Measurements from ENCODE around the gene TGIF1. TPM values are rescaled to one million over a fixed set of nuclear protein-coding genes. Genes with fewer than 3 reads are reported as not detected.

The TGIF1 gene
- total RNA-seq, 8 experiments from 2014 or later: 22.8 to 106 (median 50.1) TPM

DNA sequence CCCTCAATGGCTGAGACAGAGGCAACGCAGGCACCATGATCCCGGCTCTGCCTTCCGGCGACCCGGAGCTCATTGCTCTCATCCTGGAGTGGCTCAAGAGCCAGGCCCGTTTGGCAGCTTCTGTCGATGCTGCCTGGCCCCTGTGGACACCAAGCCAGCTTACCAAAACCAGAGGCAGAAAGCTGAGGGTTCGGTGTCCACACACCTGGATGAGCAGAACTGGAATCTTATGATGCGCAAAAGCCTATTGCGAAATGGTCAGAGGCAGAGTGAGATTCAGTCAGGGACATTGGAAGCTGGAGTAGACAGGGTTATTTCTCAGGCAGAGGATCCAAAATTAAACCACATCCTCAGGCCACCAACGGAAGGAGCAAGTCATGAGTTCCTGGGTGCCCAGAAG, 34.9 kb upstream of the TGIF1 start:
- in situ Hi-C loops (cut with MboI; ENCODE audit: low pct_unique_long_range_greater_than_20kb in 2 of 9, low sequenced_read_pairs in 9 of 9, unreplicated experiment in 9 of 9): no loop called here
- Histone ChIP-seq H3K4me1 (replicated peaks in 1 of 2) (no peaks in the 10 kb centered on the region), H3K27ac (no peak overlapping the region), H3K4me3 (no peak overlapping the region)
- ATAC-seq (replicated peaks in 6 of 8): no peak
- 30 to 100% (median 85%) methylated on average over 1 to 5 of the region's 11 CpGs; no CpG with 5 or more reads in 2 of the 10 experiments for WGBS, 10 experiments

DNA sequence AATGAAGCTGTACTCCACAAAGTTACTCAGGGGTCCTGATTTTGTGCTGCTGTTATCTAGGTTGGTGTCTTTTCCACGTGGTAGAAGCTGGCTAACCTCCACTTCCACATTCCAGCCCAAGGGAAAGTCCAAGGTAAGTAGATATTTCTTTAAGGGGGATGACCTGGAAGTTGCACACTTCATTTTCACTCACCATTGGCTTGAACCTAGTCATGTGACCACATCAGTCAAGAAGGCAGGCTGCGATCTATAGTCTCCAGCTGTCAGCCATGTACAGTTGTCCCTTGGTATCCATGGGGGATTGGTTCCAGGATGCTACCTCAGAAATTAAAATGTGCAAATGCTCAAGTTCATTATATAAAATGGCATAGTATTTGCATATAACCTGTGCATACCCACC, 31.9 kb upstream of the TGIF1 start:
- H3K4me1 ChIP-seq (replicated peaks in 1 of 2): no peaks in the 10 kb centered on the region
- in situ Hi-C loops (cut with MboI; ENCODE audit: low pct_unique_long_range_greater_than_20kb in 2 of 9, low sequenced_read_pairs in 9 of 9, unreplicated experiment in 9 of 9): no loop called here
- H3K4me3 ChIP-seq: no peak overlapping the region
- ATAC-seq (replicated peaks in 6 of 8): no peak
- H3K27ac ChIP-seq: no peak overlapping the region
- 40 to 100% (median 86%) methylated on average over 1 to 2 of the region's 2 CpGs for WGBS, 10 experiments

DNA sequence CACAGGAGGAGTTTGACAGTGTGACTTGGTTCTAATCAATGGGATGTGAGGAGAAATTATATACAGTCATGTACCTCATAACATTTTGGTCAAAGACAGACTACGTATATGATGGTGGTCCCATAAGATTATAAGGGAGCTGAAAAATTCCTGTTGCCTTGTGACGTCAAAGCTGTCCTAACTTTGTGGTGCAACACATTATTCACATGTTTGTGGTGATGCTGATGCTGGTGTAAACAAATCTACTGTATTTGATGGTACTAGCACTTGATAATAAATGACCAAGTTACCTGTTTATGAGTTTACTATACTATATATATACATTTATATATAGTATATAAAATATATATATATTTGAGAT, 29.1 kb upstream of the TGIF1 start:
- WGBS, 10 experiments: 51 to 100% (median 95%) methylated on average over 1 to 2 of the region's 2 CpGs; no CpG with 5 or more reads in 2 of the 10 experiments
- no peaks in the 10 kb centered on the region for H3K4me1 ChIP-seq (replicated peaks in 1 of 2)
- no peak overlapping the region for H3K4me3 ChIP-seq
- no peak for ATAC-seq (replicated peaks in 6 of 8)
- in situ Hi-C loops (cut with MboI; ENCODE audit: low pct_unique_long_range_greater_than_20kb in 2 of 9, low sequenced_read_pairs in 9 of 9, unreplicated experiment in 9 of 9): no loop called here
- H3K27ac ChIP-seq: no peak overlapping the region

DNA sequence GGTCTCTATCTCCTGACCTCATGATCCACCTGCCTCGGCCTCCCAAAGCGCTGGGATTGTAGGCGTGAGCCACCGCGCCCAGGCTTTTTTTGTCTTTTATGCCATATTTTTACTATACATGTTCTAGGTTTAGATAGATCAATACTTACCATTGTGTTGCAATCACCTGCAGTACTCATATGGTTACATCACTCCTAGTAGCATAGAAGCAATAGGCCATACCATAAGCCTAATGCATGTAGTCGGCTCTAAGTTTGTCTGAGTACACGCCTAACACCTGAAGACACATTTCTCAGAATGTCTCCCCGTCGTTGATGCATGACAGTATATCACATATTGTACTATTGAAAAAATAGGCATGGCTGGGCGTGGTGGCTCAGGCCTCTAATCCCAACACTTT, 27.1 kb upstream of the TGIF1 start:
- no peak overlapping the region for H3K4me3 ChIP-seq
- no peak overlapping the region for H3K27ac ChIP-seq
- 58 to 100% (median 98%) methylated on average over 1 to 10 of the region's 10 CpGs; no CpG with 5 or more reads in 3 of the 10 experiments for WGBS, 10 experiments
- in situ Hi-C loops (cut with MboI; ENCODE audit: low pct_unique_long_range_greater_than_20kb in 2 of 9, low sequenced_read_pairs in 9 of 9, unreplicated experiment in 9 of 9): no loop called here
- no peak for ATAC-seq (replicated peaks in 6 of 8)
- H3K4me1 ChIP-seq (replicated peaks in 1 of 2): no peaks in the 10 kb centered on the region

DNA sequence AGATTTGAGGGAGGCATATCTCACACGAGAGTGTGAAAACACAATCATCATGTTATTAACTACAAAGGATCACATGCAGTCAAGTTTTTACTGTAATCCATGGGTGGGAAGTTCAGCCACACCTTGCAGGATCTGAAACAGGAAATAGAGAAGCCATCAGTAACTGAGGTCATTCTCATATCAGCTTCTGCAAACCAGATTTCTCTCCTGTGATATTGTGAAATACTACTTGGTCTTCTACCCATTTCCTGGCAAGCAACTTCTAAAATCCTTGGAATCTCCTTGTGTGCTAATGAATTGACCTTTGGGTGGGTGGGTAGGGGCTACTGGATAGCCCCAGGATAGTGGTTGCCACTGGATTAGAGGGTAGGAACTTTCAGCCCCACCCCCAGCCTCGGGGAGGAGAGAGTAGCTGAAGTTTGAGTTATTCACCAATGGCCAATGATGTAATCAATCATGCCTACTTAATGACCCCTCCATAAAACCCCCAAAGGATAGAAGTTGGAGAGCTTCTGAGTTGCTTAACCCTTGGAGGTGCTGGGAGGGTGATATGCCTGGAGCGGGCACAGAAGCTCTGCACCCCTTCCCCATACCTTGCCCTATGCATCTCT, 25.6 kb upstream of the TGIF1 start:
- 0 to 100% (median 60%) methylated on average over 1 to 3 of the region's 3 CpGs; no CpG with 5 or more reads in 3 of the 10 experiments for WGBS, 10 experiments
- peak in 3 of 8 experiments; percentile 33 to 70 (median 53) for ATAC-seq (replicated peaks in 6 of 8)
- Histone ChIP-seq H3K4me1 (replicated peaks in 1 of 2) (no peaks in the 10 kb centered on the region), H3K4me3 (no peak overlapping the region), H3K27ac (no peak overlapping the region)
- in situ Hi-C loops (cut with MboI; ENCODE audit: low pct_unique_long_range_greater_than_20kb in 2 of 9, low sequenced_read_pairs in 9 of 9, unreplicated experiment in 9 of 9): no loop called here

DNA sequence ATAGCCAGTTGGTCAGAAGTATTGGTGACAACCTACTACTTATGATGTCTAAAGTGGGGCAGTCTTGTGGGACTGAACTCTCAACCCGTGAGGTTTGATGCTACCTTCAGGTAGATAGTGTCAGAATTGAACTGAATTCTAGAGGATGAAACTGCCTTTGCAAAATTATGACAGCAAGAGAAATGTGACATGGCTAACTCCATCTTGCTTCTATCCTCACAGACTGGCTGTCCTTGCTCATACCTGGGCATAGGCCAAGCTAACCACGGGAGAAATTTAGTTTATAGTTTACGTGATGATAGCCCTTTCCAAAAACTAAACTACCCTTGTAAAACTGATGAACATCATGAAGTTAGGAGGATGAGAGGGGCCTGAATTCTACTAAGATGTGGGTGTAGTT, 24.9 kb upstream of the TGIF1 start:
- 63 to 100% (median 90%) methylated on average over 1 to 3 of the region's 3 CpGs; no CpG with 5 or more reads in 5 of the 10 experiments for WGBS, 10 experiments
- Histone ChIP-seq H3K27ac (no peak overlapping the region), H3K4me3 (no peak overlapping the region), H3K4me1 (replicated peaks in 1 of 2) (no peaks in the 10 kb centered on the region)
- no peak for ATAC-seq (replicated peaks in 6 of 8)
- in situ Hi-C loops (cut with MboI; ENCODE audit: low pct_unique_long_range_greater_than_20kb in 2 of 9, low sequenced_read_pairs in 9 of 9, unreplicated experiment in 9 of 9): loop anchor here in 2 of 9 experiments (25.0 kb wide), 1 partner anchor 138 kb away; no protein-coding TSS in a partner anchor

DNA sequence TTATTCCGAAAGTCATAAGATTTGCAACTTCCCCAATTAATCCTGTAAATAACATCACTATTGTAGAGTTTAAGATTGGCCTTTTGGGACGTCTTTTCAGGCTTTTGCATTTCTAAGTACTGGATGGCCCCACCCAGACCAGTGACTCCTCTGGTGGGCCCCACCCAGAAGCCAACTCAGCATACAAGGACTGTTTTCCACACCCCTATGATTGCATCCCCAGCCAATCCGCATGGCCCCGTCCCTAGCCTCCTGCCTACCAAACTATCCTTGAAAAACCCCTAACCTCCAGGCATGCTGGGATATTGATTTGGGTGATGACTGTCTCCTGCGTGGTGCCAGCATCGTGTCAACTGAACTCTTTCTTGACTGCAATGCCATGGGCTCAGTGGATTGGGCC, 24.5 kb upstream of the TGIF1 start:
- 7 to 100% (median 60%) methylated on average over 1 to 3 of the region's 6 CpGs; no CpG with 5 or more reads in 5 of the 10 experiments for WGBS, 10 experiments
- in situ Hi-C loops (cut with MboI; ENCODE audit: low pct_unique_long_range_greater_than_20kb in 2 of 9, low sequenced_read_pairs in 9 of 9, unreplicated experiment in 9 of 9): loop anchor here in 2 of 9 experiments (25.0 kb wide), 1 partner anchor 138 kb away; no protein-coding TSS in a partner anchor
- ATAC-seq (replicated peaks in 6 of 8): peak in 3 of 8 experiments; percentile 83 to 97 (median 95)

DNA sequence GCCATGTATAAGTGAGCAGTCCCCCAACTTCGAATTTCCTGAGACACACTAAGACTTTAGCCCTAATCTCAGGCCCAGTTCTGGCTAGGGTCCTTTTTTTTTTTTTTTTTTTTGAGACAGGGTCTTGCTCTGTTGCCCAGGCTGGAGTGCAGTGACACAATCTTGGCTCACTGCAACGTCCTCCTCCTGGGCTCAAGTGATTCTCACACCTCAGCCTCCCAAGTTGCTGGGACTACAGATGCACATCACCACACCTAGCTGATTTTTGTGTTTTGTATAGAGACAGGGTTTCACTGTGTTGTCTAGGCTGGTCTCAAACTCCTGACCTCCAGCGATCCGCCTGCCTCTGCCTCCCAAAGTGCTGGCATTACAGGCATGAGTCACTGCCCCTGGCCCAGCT, 23.9 kb upstream of the TGIF1 start:
- Histone ChIP-seq H3K4me3 (no peak overlapping the region), H3K27ac (no peak overlapping the region), H3K4me1 (replicated peaks in 1 of 2) (no peaks in the 10 kb centered on the region)
- WGBS, 10 experiments: 42 to 90% (median 81%) methylated on average over 1 to 4 of the region's 4 CpGs; no CpG with 5 or more reads in 4 of the 10 experiments
- ATAC-seq (replicated peaks in 6 of 8): no peak
- in situ Hi-C loops (cut with MboI; ENCODE audit: low pct_unique_long_range_greater_than_20kb in 2 of 9, low sequenced_read_pairs in 9 of 9, unreplicated experiment in 9 of 9): loop anchor here in 2 of 9 experiments (25.0 kb wide), 1 partner anchor 139 kb away; no protein-coding TSS in a partner anchor

More for the DNA sequence above, 24.5 kb upstream of the TGIF1 start:
- H3K4me1 ChIP-seq (replicated peaks in 1 of 2): no peaks in the 10 kb centered on the region
- H3K27ac ChIP-seq: no peak overlapping the region
- H3K4me3 ChIP-seq: no peak overlapping the region

DNA sequence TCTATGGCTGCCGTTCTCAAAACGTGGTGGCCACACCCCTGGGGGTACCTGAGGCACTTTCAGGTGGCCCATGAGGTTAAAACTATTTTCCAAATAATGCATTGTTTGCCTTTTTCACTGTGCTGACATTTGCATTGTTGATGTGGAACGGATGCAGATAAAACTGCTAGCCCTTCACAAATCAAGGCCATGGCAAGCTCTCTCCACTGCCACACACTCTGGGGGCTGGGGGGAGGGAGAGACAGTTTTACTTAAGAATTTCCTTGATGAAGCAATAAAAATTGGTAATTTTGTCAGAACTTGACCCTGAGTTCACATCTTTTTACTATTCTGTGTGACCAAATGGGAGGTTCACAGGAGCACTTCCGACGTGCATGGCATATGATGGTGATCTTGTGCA, 22.0 kb upstream of the TGIF1 start:
- no peak for ATAC-seq (replicated peaks in 6 of 8)
- in situ Hi-C loops (cut with MboI; ENCODE audit: low pct_unique_long_range_greater_than_20kb in 2 of 9, low sequenced_read_pairs in 9 of 9, unreplicated experiment in 9 of 9): loop anchor here in 2 of 9 experiments (25.0 kb wide), 1 partner anchor 141 kb away; no protein-coding TSS in a partner anchor
- no peaks in the 10 kb centered on the region for H3K4me1 ChIP-seq (replicated peaks in 1 of 2)
- H3K4me3 ChIP-seq: no peak overlapping the region
- WGBS, 10 experiments: 64 to 100% (median 77%) methylated on average over 2 to 5 of the region's 5 CpGs; no CpG with 5 or more reads in 5 of the 10 experiments
- no peak overlapping the region for H3K27ac ChIP-seq

DNA sequence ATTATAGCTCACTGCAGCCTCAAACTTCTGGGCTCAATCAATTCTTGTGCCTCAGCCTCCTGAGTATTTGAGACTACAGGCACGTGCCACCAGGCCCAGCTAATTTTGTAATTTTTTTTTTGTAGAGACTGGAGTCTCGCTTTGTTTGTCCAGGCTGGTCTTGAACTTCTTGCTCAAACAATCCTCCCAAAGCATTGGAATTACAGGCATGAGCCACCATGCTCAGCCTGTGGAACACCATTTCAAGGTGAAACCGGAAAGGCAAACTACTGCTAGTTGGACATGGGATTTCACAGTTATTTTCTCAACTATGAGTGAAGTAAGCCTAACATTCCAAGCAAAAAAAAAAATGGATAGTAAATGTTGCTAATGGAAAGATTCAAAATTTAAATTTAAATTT, 20.9 kb upstream of the TGIF1 start:
- no peak overlapping the region for H3K4me3 ChIP-seq
- 51 to 100% (median 92%) methylated on average over 1 to 3 of the region's 3 CpGs; no CpG with 5 or more reads in 2 of the 10 experiments for WGBS, 10 experiments
- in situ Hi-C loops (cut with MboI; ENCODE audit: low pct_unique_long_range_greater_than_20kb in 2 of 9, low sequenced_read_pairs in 9 of 9, unreplicated experiment in 9 of 9): loop anchor here in 2 of 9 experiments (25.0 kb wide), 1 partner anchor 142 kb away; no protein-coding TSS in a partner anchor
- no peaks in the 10 kb centered on the region for H3K4me1 ChIP-seq (replicated peaks in 1 of 2)
- no peak for ATAC-seq (replicated peaks in 6 of 8)
- H3K27ac ChIP-seq: no peak overlapping the region

DNA sequence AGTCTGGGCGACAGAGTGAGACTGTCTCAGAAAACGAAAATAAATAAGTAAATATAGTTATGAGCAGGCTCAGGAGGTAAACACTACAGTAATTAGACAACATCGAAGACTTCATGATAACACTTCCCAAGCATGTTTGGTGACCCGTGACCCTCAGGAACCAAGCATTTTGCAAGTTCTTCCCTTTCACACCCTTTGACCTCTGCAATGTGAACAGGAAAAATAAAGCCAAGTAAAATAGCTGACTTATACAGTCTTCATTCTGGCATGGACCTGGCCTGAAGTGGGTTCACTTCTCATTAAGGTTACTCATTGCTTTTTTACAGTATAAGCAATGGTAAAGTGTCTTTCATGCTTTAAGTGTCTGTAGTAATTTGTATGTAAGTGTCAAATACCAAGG, 15.3 kb upstream of the TGIF1 start:
- WGBS, 10 experiments: 75 to 100% (median 88%) methylated on average over 1 to 4 of the region's 4 CpGs
- Histone ChIP-seq H3K4me1 (replicated peaks in 1 of 2) (no peaks in the 10 kb centered on the region), H3K4me3 (no peak overlapping the region), H3K27ac (no peak overlapping the region)
- no peak for ATAC-seq (replicated peaks in 6 of 8)
- in situ Hi-C loops (cut with MboI; ENCODE audit: low pct_unique_long_range_greater_than_20kb in 2 of 9, low sequenced_read_pairs in 9 of 9, unreplicated experiment in 9 of 9): loop anchor here in 2 of 9 experiments (25.0 kb wide), 1 partner anchor 147 kb away; no protein-coding TSS in a partner anchor

DNA sequence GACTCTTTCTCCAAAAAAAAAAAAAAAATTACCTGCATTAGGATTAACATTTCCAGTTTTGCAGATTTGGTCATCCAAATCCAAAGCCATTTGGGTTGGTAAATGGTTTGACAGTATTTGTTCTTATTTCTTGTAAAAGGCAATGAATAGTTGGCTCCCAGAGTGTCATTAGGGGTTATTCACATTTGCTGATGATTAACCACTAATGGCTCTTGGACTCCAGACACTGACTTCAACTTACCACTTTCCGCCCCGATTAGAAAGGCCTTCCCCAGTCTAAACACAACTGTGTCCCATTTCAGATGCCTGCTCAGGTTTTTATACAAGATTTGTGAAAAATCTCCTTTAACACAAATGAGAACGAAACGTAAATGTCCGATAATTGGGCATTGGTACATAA, 9.6 kb upstream of the TGIF1 start:
- Histone ChIP-seq H3K4me3 (no peak overlapping the region), H3K27ac (no peak overlapping the region), H3K4me1 (replicated peaks in 1 of 2) (no peaks in the 10 kb centered on the region)
- ATAC-seq (replicated peaks in 6 of 8): no peak
- WGBS, 10 experiments: 58 to 100% (median 89%) methylated on average over 3 to 5 of the region's 5 CpGs
- in situ Hi-C loops (cut with MboI; ENCODE audit: low pct_unique_long_range_greater_than_20kb in 2 of 9, low sequenced_read_pairs in 9 of 9, unreplicated experiment in 9 of 9): loop anchor here in 3 of 9 experiments (10.0 to 25.0 kb wide), 2 partner anchors 153 to 156 kb away; no protein-coding TSS in a partner anchor

DNA sequence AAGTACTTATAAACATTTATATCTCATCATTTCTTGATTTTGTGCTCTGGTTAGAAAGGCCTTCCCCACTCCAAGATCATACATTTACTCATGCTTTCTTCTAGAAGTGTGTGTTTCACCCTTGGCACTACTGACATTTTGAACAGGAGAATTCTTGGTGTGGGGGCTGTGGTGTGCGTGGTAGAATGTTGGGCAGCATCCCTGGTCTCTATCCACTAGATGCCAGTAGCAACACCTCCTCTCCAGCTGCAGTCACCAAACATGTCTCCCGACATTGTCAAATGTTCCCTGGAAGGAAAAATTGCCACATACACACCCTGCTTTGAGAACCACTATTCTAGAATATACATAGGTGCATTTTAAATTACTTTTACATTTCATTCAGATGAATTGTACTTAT, 8.7 kb upstream of the TGIF1 start:
- H3K27ac ChIP-seq: no peak overlapping the region
- 0 to 43% (median 13%) methylated on average over 1 to 2 of the region's 2 CpGs; no CpG with 5 or more reads in 3 of the 10 experiments for WGBS, 10 experiments
- in situ Hi-C loops (cut with MboI; ENCODE audit: low pct_unique_long_range_greater_than_20kb in 2 of 9, low sequenced_read_pairs in 9 of 9, unreplicated experiment in 9 of 9): loop anchor here in 3 of 9 experiments (10.0 to 25.0 kb wide), 2 partner anchors 154 to 156 kb away; no protein-coding TSS in a partner anchor
- peak; percentile 47 to 99 (median 86) for ATAC-seq (replicated peaks in 6 of 8)
- peaks cover 0 to under 1% of the 10 kb centered on the region in 2 donors for H3K4me1 ChIP-seq (replicated peaks in 1 of 2)
- H3K4me3 ChIP-seq: no peak overlapping the region
